Measurements from ENCODE around the gene MAFB. TPM values are rescaled to one million over a fixed set of nuclear protein-coding genes. Genes with fewer than 3 reads are reported as not detected.

The MAFB gene
- polyA plus RNA-seq, 1 of the 3 experiments (the other 2 are of a cell fraction): 0.08 TPM

GRCh38 chr20:40720099-40720498, 31.1 kb upstream of the MAFB start:
- H3K9me2 ChIP-seq: no peaks in the 10 kb centered on the region
- H3F3A ChIP-seq (replicated peaks; ENCODE audit: insufficient read depth): no peaks in the 10 kb centered on the region
- ChIA-PET POLR2A (interaction anchor here (0.7 kb wide), 1 partner anchor 1090 kb away, joined by 3 read pairs; no protein-coding TSS in a partner anchor), CTCF (interaction anchor here (1.1 to 2.8 kb wide), 4 partner anchors 19 to 226 kb away, joined by 3 to 10 read pairs (median 4); no protein-coding TSS in a partner anchor)
- no peaks in the 10 kb centered on the region; the same call in 1 of the 2 replicates for H3K27me3 ChIP-seq (ENCODE audit: insufficient read depth)
- no peak overlapping the region for H2AFZ ChIP-seq (ENCODE audit: low read depth)
- DNase-seq: no peak
- no peaks in the 10 kb centered on the region for H3K36me3 ChIP-seq (replicated peaks in 1 of 2; ENCODE audit: control insufficient read depth in 1 of 2, insufficient read depth in 2 of 2, low read length in 1 of 2)
- no peak for TF ChIP-seq GABPA (IDR thresholded peaks at IDR 0.05; ENCODE audit: low read depth)
- no peak for TF ChIP-seq JUND (IDR thresholded peaks at IDR 0.05)
- H4K20me1 ChIP-seq (ENCODE audit: insufficient read depth): no peaks in the 10 kb centered on the region
- no peak overlapping the region for H3K4me3 ChIP-seq (ENCODE audit: low read depth in 2 of 2, low read length in 1 of 2)
- no peaks in the 10 kb centered on the region for H3K9me3 ChIP-seq
- no peak overlapping the region for H3K4me2 ChIP-seq
- WGBS (ENCODE audit: low lambda C conversion rate): 38% methylated on average over 8 of the region's 8 CpGs
- peaks cover 0 to 11% of the 10 kb centered on the region in 2 experiments; a peak in 1 of 4 replicates for H3K4me1 ChIP-seq (ENCODE audit: control insufficient read depth in 1 of 2, insufficient read depth in 2 of 2, low read depth in 1 of 2, low read length in 1 of 2)
- H3K79me2 ChIP-seq (ENCODE audit: insufficient read depth): no peaks in the 10 kb centered on the region
- H3K27ac ChIP-seq (ENCODE audit: low read depth in 2 of 2, low read length in 1 of 2): no peak overlapping the region
- H3K9ac ChIP-seq: no peak overlapping the region

DNA sequence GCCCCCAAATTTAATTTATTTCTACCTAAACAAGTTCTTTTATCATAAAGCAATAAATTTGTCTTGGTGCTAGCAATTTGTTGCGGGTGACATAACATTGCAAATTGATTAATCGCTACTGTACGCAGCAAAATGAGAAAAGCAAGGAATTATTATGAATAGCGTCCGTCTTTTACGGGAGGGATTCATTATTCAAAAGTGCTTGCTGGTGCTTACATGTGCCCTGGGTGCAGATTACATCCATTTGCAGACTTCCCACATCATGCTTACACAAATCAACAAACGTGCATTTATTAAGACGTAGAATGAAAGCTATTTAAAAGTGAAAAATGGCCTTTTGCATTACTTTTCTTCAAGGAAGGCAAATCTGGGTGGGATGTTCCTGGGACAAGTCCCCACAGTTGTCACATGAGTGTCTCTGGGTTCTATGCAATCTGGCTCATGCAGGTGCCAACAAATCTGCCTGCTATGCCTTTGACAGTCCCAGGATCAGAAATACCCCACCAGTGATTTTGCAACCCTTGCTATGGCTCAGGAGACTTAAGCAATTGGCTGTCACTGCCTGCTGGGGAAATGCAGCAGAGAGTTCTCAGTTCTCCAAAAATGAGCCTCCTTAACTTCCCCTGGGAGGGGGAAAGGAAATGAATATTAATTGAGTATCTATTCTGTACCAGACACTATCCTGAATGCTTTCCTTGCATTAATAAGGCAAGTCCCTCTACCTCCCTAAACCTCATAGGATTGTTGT, 30.1 kb upstream of the MAFB start:
- no peaks in the 10 kb centered on the region for H3K79me2 ChIP-seq (ENCODE audit: insufficient read depth)
- TF ChIP-seq YY1 (IDR thresholded peaks at IDR 0.05; ENCODE audit: low read depth) (no peak), REST (IDR thresholded peaks at IDR 0.05; ENCODE audit: low read depth, low read length) (no peak), SIN3A (IDR thresholded peaks at IDR 0.05; ENCODE audit: borderline replicate concordance, low read depth, low read length) (no peak), RXRA (IDR thresholded peaks at IDR 0.05; ENCODE audit: borderline replicate concordance, low read depth) (no peak)
- TF ChIP-seq, protein P1, sequence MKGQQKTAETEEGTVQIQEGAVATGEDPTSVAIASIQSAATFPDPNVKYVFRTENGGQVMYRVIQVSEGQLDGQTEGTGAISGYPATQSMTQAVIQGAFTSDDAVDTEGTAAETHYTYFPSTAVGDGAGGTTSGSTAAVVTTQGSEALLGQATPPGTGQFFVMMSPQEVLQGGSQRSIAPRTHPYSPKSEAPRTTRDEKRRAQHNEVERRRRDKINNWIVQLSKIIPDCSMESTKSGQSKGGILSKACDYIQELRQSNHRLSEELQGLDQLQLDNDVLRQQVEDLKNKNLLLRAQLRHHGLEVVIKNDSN (IDR thresholded peaks at IDR 0.05; ENCODE audit: borderline replicate concordance, low read depth): no peak
- no peaks in the 10 kb centered on the region; the same call in 1 of the 2 replicates for H3K27me3 ChIP-seq (ENCODE audit: insufficient read depth)
- no peaks in the 10 kb centered on the region for H3K9me3 ChIP-seq
- H4K20me1 ChIP-seq (ENCODE audit: insufficient read depth): no peaks in the 10 kb centered on the region
- no peak overlapping the region for H3K4me3 ChIP-seq (ENCODE audit: low read depth in 2 of 2, low read length in 1 of 2)
- no peaks in the 10 kb centered on the region for H3K9me2 ChIP-seq
- no peak overlapping the region for H3K4me2 ChIP-seq
- peaks cover 0 to 11% of the 10 kb centered on the region in 2 experiments; a peak in 1 of 4 replicates for H3K4me1 ChIP-seq (ENCODE audit: control insufficient read depth in 1 of 2, insufficient read depth in 2 of 2, low read depth in 1 of 2, low read length in 1 of 2)
- 74% methylated on average over 8 of the region's 8 CpGs for WGBS (ENCODE audit: low lambda C conversion rate)
- no peaks in the 10 kb centered on the region for H3K36me3 ChIP-seq (replicated peaks in 1 of 2; ENCODE audit: control insufficient read depth in 1 of 2, insufficient read depth in 2 of 2, low read length in 1 of 2)
- no peaks in the 10 kb centered on the region for H3F3A ChIP-seq (replicated peaks; ENCODE audit: insufficient read depth)
- no peak overlapping the region for H3K27ac ChIP-seq (ENCODE audit: low read depth in 2 of 2, low read length in 1 of 2)
- POLR2A ChIA-PET: interaction anchor here (0.7 kb wide), 1 partner anchor 1089 kb away, joined by 3 read pairs; no protein-coding TSS in a partner anchor
- DNase-seq: no peak
- CTCF ChIA-PET: interaction anchor here (1.1 to 1.8 kb wide), 3 partner anchors 20 to 227 kb away, joined by 3 to 4 read pairs (median 4); no protein-coding TSS in a partner anchor
- no peak overlapping the region for H2AFZ ChIP-seq (ENCODE audit: low read depth)
- no peak overlapping the region for H3K9ac ChIP-seq
